Measurements from ENCODE around the gene TCEAL7.
A peak's percentile ranks its signal among the peaks of the same experiment; 100 is the strongest.

TCEAL7 gene

DNA sequence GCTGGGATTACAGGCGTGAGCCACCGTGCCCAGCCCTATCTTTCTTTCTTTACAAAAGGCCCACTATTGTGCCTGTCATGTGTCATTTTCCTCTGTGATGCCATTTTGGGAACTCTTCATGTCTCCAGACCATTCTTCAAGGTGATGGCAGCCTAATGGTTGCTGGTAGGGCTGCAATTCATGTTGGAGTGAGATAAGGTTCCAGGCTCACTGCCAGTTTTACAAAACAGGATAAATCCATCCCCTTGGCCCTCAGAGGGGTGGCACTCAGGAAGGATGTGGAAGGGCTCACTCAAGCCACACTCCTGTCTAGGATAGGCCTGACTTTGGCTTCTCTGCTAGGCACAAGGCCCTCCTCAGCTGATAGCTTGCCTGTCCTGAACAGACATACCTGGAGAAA is 30.1 kb downstream of the TCEAL7 start:
- H2BK12ac ChIP-seq (ENCODE audit: low read length in 2 of 2) = no peak overlapping the region
- H2BK5ac ChIP-seq (ENCODE audit: low read depth, low read length, poor library complexity, severe bottlenecking) = no peak overlapping the region
- H2BK120ac ChIP-seq (ENCODE audit: low read depth, low read length) = no peak overlapping the region
- H3K9me3 ChIP-seq (ENCODE audit: control insufficient read depth, low read length) = no peaks in the 10 kb centered on the region
- peaks cover 2% of the 10 kb centered on the region for H3K4me1 ChIP-seq (ENCODE audit: control insufficient read depth, insufficient read depth, low read depth, low read length)
- H2BK15ac ChIP-seq (ENCODE audit: low read depth, poor library complexity, severe bottlenecking) = no peak overlapping the region
- no CpG with 5 or more reads among the region's 2 CpGs for WGBS
- no peaks in the 10 kb centered on the region for H3K79me1 ChIP-seq (replicated peaks; ENCODE audit: low read length, poor library complexity, severe bottlenecking)
- peaks cover 0 to 7% of the 10 kb centered on the region in 2 experiments for H3K27me3 ChIP-seq (ENCODE audit: control insufficient read depth in 1 of 2, insufficient read depth in 1 of 2, low read length in 2 of 2)
- no peak overlapping the region for H4K91ac ChIP-seq (ENCODE audit: low read length)
- no peak overlapping the region for H3K27ac ChIP-seq (ENCODE audit: low read length, poor library complexity, severe bottlenecking)
- H3K18ac ChIP-seq (ENCODE audit: low read depth in 1 of 2, low read length in 2 of 2) = no peak overlapping the region
- H3K4ac ChIP-seq (ENCODE audit: low read depth in 1 of 2, low read length in 2 of 2) = no peak overlapping the region
- H2AFZ ChIP-seq (ENCODE audit: low read depth, low read length) = no peak overlapping the region
- no peak overlapping the region for H4K8ac ChIP-seq (ENCODE audit: low read length)
- no peak overlapping the region for H3K14ac ChIP-seq (ENCODE audit: low read length in 2 of 2)
- DNase-seq = no peak
- H3K4me2 ChIP-seq (ENCODE audit: low read length, poor library complexity, severe bottlenecking) = no peak overlapping the region
- H2AK5ac ChIP-seq (ENCODE audit: low read length, severe bottlenecking) = no peak overlapping the region
- no peak overlapping the region for H3K4me3 ChIP-seq (ENCODE audit: insufficient read depth in 1 of 2, low read depth in 1 of 2, low read length in 2 of 2)
- peaks cover 0 to 10% of the 10 kb centered on the region in 2 experiments for H3K36me3 ChIP-seq (ENCODE audit: control insufficient read depth in 1 of 2, insufficient read depth in 2 of 2, low read depth in 1 of 2, low read length in 2 of 2)
- no peak overlapping the region for H3K9ac ChIP-seq (ENCODE audit: low read length)
- H3K23ac ChIP-seq (ENCODE audit: low read length in 2 of 2) = no peak overlapping the region

DNA sequence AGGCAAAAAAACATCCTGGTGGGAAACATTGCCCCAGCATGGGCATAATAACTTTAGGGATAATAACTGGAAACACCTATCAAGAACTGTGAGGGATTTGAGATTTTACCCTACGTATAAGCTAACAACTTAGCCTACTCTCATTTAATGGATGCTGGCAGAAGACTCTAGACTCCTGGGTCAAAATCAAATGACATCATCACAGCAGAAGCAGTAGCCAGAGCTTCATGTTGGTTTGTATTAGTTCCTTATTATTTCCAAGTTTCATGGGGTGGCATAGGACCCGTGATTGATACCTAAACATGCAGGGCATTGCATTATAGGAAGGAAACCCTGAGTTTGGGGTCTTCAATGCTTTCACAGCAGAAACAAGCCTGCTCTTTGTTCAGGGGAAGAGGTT is 30.9 kb downstream of the TCEAL7 start:
- WGBS = 100% methylated on average over 1 of the region's 2 CpGs
- no peak for DNase-seq
- no peak overlapping the region for H3K23ac ChIP-seq (ENCODE audit: low read length in 2 of 2)
- no peak overlapping the region for H4K91ac ChIP-seq (ENCODE audit: low read length)
- no peaks in the 10 kb centered on the region for H3K79me1 ChIP-seq (replicated peaks; ENCODE audit: low read length, poor library complexity, severe bottlenecking)
- H3K4ac ChIP-seq (ENCODE audit: low read depth in 1 of 2, low read length in 2 of 2) = no peak overlapping the region
- H3K14ac ChIP-seq (ENCODE audit: low read length in 2 of 2) = no peak overlapping the region
- H2BK5ac ChIP-seq (ENCODE audit: low read depth, low read length, poor library complexity, severe bottlenecking) = no peak overlapping the region
- H3K18ac ChIP-seq (ENCODE audit: low read depth in 1 of 2, low read length in 2 of 2) = no peak overlapping the region
- H3K4me3 ChIP-seq (ENCODE audit: insufficient read depth in 1 of 2, low read depth in 1 of 2, low read length in 2 of 2) = no peak overlapping the region
- H3K27ac ChIP-seq (ENCODE audit: low read length, poor library complexity, severe bottlenecking) = no peak overlapping the region
- peaks cover 2% of the 10 kb centered on the region for H3K4me1 ChIP-seq (ENCODE audit: control insufficient read depth, insufficient read depth, low read depth, low read length)
- no peak overlapping the region for H3K9ac ChIP-seq (ENCODE audit: low read length)
- H2BK120ac ChIP-seq (ENCODE audit: low read depth, low read length) = no peak overlapping the region
- H3K9me3 ChIP-seq (ENCODE audit: control insufficient read depth, low read length) = no peaks in the 10 kb centered on the region
- peaks cover 0 to 10% of the 10 kb centered on the region in 2 experiments for H3K36me3 ChIP-seq (ENCODE audit: control insufficient read depth in 1 of 2, insufficient read depth in 2 of 2, low read depth in 1 of 2, low read length in 2 of 2)
- H2BK15ac ChIP-seq (ENCODE audit: low read depth, poor library complexity, severe bottlenecking) = no peak overlapping the region
- H2AFZ ChIP-seq (ENCODE audit: low read depth, low read length) = no peak overlapping the region
- H3K4me2 ChIP-seq (ENCODE audit: low read length, poor library complexity, severe bottlenecking) = no peak overlapping the region
- peaks cover 0 to 7% of the 10 kb centered on the region in 2 experiments for H3K27me3 ChIP-seq (ENCODE audit: control insufficient read depth in 1 of 2, insufficient read depth in 1 of 2, low read length in 2 of 2)
- H2BK12ac ChIP-seq (ENCODE audit: low read length in 2 of 2) = no peak overlapping the region
- H2AK5ac ChIP-seq (ENCODE audit: low read length, severe bottlenecking) = no peak overlapping the region
- H4K8ac ChIP-seq (ENCODE audit: low read length) = no peak overlapping the region

DNA sequence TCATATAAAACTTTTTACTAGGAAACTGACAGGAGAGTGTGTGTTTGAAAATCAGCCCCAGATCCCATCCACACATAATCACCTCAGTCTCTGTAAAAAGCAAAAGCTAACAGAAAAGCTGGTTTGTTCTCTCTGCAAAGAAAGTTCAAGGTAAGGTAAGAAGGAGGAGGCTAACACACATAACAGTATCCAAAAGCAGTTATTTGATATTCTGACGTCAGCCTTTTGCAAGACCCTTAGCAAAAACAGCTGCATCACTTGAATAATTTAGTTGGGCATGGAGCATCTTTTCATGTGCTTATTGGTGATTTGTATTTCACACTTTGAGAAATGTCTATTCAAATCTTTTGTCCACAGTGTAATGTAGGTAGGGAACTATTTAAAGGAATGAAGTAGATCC is 31.8 kb downstream of the TCEAL7 start:
- Histone ChIP-seq H2AFZ (ENCODE audit: low read depth, low read length) (no peak overlapping the region), H3K4me1 (ENCODE audit: control insufficient read depth, insufficient read depth, low read depth, low read length) (peaks cover 2% of the 10 kb centered on the region), H2BK15ac (ENCODE audit: low read depth, poor library complexity, severe bottlenecking) (no peak overlapping the region), H3K4ac (ENCODE audit: low read depth in 1 of 2, low read length in 2 of 2) (no peak overlapping the region), H3K9ac (ENCODE audit: low read length) (no peak overlapping the region), H2AK5ac (ENCODE audit: low read length, severe bottlenecking) (no peak overlapping the region), H2BK12ac (ENCODE audit: low read length in 2 of 2) (no peak overlapping the region), H3K27me3 (ENCODE audit: control insufficient read depth in 1 of 2, insufficient read depth in 1 of 2, low read length in 2 of 2) (no peaks in the 10 kb centered on the region), H3K4me2 (ENCODE audit: low read length, poor library complexity, severe bottlenecking) (no peak overlapping the region), H3K36me3 (ENCODE audit: control insufficient read depth in 1 of 2, insufficient read depth in 2 of 2, low read depth in 1 of 2, low read length in 2 of 2) (peaks cover 0 to 10% of the 10 kb centered on the region in 2 experiments), H3K79me1 (replicated peaks; ENCODE audit: low read length, poor library complexity, severe bottlenecking) (no peaks in the 10 kb centered on the region), H3K18ac (ENCODE audit: low read depth in 1 of 2, low read length in 2 of 2) (no peak overlapping the region), H2BK5ac (ENCODE audit: low read depth, low read length, poor library complexity, severe bottlenecking) (no peak overlapping the region), H2BK120ac (ENCODE audit: low read depth, low read length) (no peak overlapping the region), H3K9me3 (ENCODE audit: control insufficient read depth, low read length) (no peaks in the 10 kb centered on the region), H3K23ac (ENCODE audit: low read length in 2 of 2) (no peak overlapping the region), H3K14ac (ENCODE audit: low read length in 2 of 2) (no peak overlapping the region), H3K4me3 (ENCODE audit: insufficient read depth in 1 of 2, low read depth in 1 of 2, low read length in 2 of 2) (no peak overlapping the region), H4K91ac (ENCODE audit: low read length) (no peak overlapping the region), H3K27ac (ENCODE audit: low read length, poor library complexity, severe bottlenecking) (no peak overlapping the region), H4K8ac (ENCODE audit: low read length) (no peak overlapping the region)
- WGBS = no CpG with 5 or more reads among the region's 1 CpG
- no peak for DNase-seq

DNA sequence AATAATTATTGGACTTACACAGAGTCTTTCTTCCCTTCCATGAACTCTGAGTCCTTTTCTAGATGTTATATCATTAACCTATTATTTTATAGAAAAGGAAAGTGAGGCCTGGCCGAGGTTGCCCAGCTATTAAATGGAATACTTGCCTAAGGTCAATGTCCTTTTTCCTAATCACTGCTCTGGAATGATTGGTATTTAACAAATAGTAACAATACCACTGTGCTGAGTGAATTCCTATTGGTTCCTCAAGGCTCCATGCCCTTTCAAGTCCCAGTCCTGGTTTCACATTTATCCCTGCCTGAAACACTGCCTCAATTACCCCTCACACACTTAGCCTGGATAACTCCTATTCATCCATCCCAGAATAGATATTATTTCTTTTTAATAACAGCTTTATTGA is 32.4 kb downstream of the TCEAL7 start:
- WGBS = 0% methylated on average over 1 of the region's 1 CpG
- Histone ChIP-seq H2AK5ac (ENCODE audit: low read length, severe bottlenecking) (no peak overlapping the region), H2BK120ac (ENCODE audit: low read depth, low read length) (no peak overlapping the region), H3K27ac (ENCODE audit: low read length, poor library complexity, severe bottlenecking) (no peak overlapping the region), H2BK15ac (ENCODE audit: low read depth, poor library complexity, severe bottlenecking) (no peak overlapping the region), H4K8ac (ENCODE audit: low read length) (no peak overlapping the region), H3K4me1 (ENCODE audit: control insufficient read depth, insufficient read depth, low read depth, low read length) (peaks cover 3% of the 10 kb centered on the region), H3K79me1 (replicated peaks; ENCODE audit: low read length, poor library complexity, severe bottlenecking) (no peaks in the 10 kb centered on the region), H3K27me3 (ENCODE audit: control insufficient read depth in 1 of 2, insufficient read depth in 1 of 2, low read length in 2 of 2) (no peaks in the 10 kb centered on the region), H2BK5ac (ENCODE audit: low read depth, low read length, poor library complexity, severe bottlenecking) (no peak overlapping the region), H3K9ac (ENCODE audit: low read length) (no peak overlapping the region), H3K4ac (ENCODE audit: low read depth in 1 of 2, low read length in 2 of 2) (no peak overlapping the region), H3K23ac (ENCODE audit: low read length in 2 of 2) (no peak overlapping the region), H3K4me3 (ENCODE audit: insufficient read depth in 1 of 2, low read depth in 1 of 2, low read length in 2 of 2) (no peak overlapping the region), H4K91ac (ENCODE audit: low read length) (no peak overlapping the region), H3K4me2 (ENCODE audit: low read length, poor library complexity, severe bottlenecking) (no peak overlapping the region), H3K9me3 (ENCODE audit: control insufficient read depth, low read length) (no peaks in the 10 kb centered on the region), H3K18ac (ENCODE audit: low read depth in 1 of 2, low read length in 2 of 2) (no peak overlapping the region), H3K36me3 (ENCODE audit: control insufficient read depth in 1 of 2, insufficient read depth in 2 of 2, low read depth in 1 of 2, low read length in 2 of 2) (peaks cover 0 to 10% of the 10 kb centered on the region in 2 experiments), H2BK12ac (ENCODE audit: low read length in 2 of 2) (no peak overlapping the region), H2AFZ (ENCODE audit: low read depth, low read length) (no peak overlapping the region), H3K14ac (ENCODE audit: low read length in 2 of 2) (no peak overlapping the region)
- DNase-seq = peak; percentile 34

All from mesenchymal stem cell (in vitro differentiated cells and primary cell).